ENCODE data around the gene MAP2. TPM values are rescaled to one million over a fixed set of nuclear protein-coding genes. Genes with fewer than 3 reads are reported as not detected.

The MAP2 gene
- total and polyA plus RNA-seq, 10 of the 15 experiments (the other 5 are each of a cell fraction or from before 2014, with no cell fraction given): 0.01 TPM; not detected in 9

GRCh38 chr2:209451209-209451834 is 27.5 kb downstream of the MAP2 start:
- no TSS peak for BruUV-seq (replicated peaks)
- 65% methylated on average over 3 of the region's 3 CpGs for WGBS (ENCODE audit: insufficient coverage, insufficient replicate concordance, low lambda C conversion rate, missing lambda C conversion rate)
- ChIA-PET SMC1A (ENCODE audit: uncharacterized antibody, unreplicated experiment) (no interaction called here), RAD21 (ENCODE audit: unreplicated experiment) (no interaction called here), CTCF (no interaction called here), POLR2A (no interaction called here)
- Histone ChIP-seq H3K4me2 (ENCODE audit: control insufficient read depth, insufficient read depth) (no peak overlapping the region), H3K36me3 (ENCODE audit: control insufficient read depth in 2 of 2, insufficient read depth in 2 of 2, low read length in 1 of 2) (no peaks in the 10 kb centered on the region), H3K9me3 (replicated peaks; ENCODE audit: control insufficient read depth, insufficient read depth, low read length) (no peaks in the 10 kb centered on the region), H3K9ac (ENCODE audit: control insufficient read depth, insufficient read depth, low read length) (no peak overlapping the region), H3K4me3 (no peak overlapping the region), H3K27me3 (replicated peaks in 1 of 2; ENCODE audit: control insufficient read depth in 2 of 2, insufficient read depth in 2 of 2, low read length in 1 of 2) (no peaks in the 10 kb centered on the region), H2AFZ (ENCODE audit: control insufficient read depth, low read depth, low read length) (no peak overlapping the region), H3K4me1 (ENCODE audit: control insufficient read depth, insufficient read depth, low read length) (no peaks in the 10 kb centered on the region), H3K27ac (ENCODE audit: control insufficient read depth, insufficient read depth) (no peak overlapping the region), H4K20me1 (ENCODE audit: control insufficient read depth, insufficient read depth) (no peaks in the 10 kb centered on the region), H3K79me2 (ENCODE audit: control insufficient read depth, insufficient read depth, low read length) (no peaks in the 10 kb centered on the region)
- ATAC-seq (no peak), DNase-seq (ENCODE audit: low read depth, low spot score) (no peak), FAIRE-seq (no peak)
- in situ Hi-C loops (cut with MboI) (no loop called here), intact Hi-C loops (cut with micrococcal nuclease; ENCODE audit: unreplicated experiment) (no loop called here)
- TF ChIP-seq LARP7 (IDR thresholded peaks at IDR 0.05) (no peak), SRF (IDR thresholded peaks at IDR 0.05; ENCODE audit: low read depth in 2 of 2, low read length in 2 of 2) (no peak), TCF12 (IDR thresholded peaks at IDR 0.05; ENCODE audit: low read depth, low read length) (no peak), KAT2A (conservative IDR thresholded peaks at IDR 0.05; ENCODE audit: control insufficient read depth, low read depth, low read length) (no peak), ZNF592 (IDR thresholded peaks at IDR 0.05) (no peak), POLR2A (IDR thresholded peaks at IDR 0.05; ENCODE audit: low read depth, low read length) (no peak), RUNX3 (IDR thresholded peaks at IDR 0.05; ENCODE audit: low read length) (no peak), E2F4 (IDR thresholded peaks at IDR 0.05; ENCODE audit: low read depth, low read length) (no peak), SREBF2 (IDR thresholded peaks at IDR 0.05; ENCODE audit: low read length) (no peak), EGR1 (IDR thresholded peaks at IDR 0.05; ENCODE audit: borderline replicate concordance in 1 of 2, low read depth in 2 of 2, low read length in 2 of 2) (no peak), ZNF207 (IDR thresholded peaks at IDR 0.05; ENCODE audit: borderline replicate concordance) (no peak), RELB (IDR thresholded peaks at IDR 0.05; ENCODE audit: low read depth) (no peak)
- TF ChIP-seq, protein P1, sequence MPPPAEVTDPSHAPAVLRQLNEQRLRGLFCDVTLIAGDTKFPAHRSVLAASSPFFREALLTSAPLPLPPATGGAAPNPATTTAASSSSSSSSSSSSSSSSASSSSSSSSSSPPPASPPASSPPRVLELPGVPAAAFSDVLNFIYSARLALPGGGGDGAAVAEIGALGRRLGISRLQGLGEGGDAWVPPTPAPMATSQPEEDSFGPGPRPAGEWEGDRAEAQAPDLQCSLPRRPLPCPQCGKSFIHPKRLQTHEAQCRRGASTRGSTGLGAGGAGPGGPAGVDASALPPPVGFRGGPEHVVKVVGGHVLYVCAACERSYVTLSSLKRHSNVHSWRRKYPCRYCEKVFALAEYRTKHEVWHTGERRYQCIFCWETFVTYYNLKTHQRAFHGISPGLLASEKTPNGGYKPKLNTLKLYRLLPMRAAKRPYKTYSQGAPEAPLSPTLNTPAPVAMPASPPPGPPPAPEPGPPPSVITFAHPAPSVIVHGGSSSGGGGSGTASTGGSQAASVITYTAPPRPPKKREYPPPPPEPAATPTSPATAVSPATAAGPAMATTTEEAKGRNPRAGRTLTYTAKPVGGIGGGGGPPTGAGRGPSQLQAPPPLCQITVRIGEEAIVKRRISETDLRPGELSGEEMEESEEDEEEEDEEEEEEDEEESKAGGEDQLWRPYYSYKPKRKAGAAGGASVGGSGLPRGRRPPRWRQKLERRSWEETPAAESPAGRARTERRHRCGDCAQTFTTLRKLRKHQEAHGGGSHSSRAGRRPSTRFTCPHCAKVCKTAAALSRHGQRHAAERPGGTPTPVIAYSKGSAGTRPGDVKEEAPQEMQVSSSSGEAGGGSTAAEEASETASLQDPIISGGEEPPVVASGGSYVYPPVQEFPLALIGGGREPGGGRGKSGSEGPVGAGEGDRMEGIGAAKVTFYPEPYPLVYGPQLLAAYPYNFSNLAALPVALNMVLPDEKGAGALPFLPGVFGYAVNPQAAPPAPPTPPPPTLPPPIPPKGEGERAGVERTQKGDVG (CRISPR knock-in tag; IDR thresholded peaks at IDR 0.05): no peak

All from GM12878 (cell line).